PC-3 (cell line): ENCODE results near the gene RTF2.

Experiments
- CTCF ChIP-seq: fragments of 300-600 bp; sonication (generic); conservative IDR thresholded peaks from 2 replicates; pipeline ENCODE4 v1.5.1; 2017; ENCODE audit warnings: antibody characterized with exemption, low read depth, mild to moderate bottlenecking, low read length
- EZH2 ChIP-seq: fragments of 300-600 bp; sonication (generic); IDR thresholded peaks from one replicate; pipeline ENCODE4 v1.6.1; 2017; ENCODE audit warnings: antibody characterized with exemption, mild to moderate bottlenecking, low read length; ENCODE audit not compliant: unreplicated experiment
- EZH2phosphoT487 ChIP-seq: fragments of 300-600 bp; sonication (generic); IDR thresholded peaks from 2 replicates; pipeline ENCODE4 v1.6.1; 2018; ENCODE audit warnings: mild to moderate bottlenecking, antibody characterized with exemption, low read length, borderline replicate concordance

- no peak for TF ChIP-seq CTCF
- TF ChIP-seq EZH2: no peak
- no peak for TF ChIP-seq EZH2phosphoT487
Measured at GRCh38 chr20:56439771-56440291, 28.6 kb upstream of the RTF2 start.
